Stimulated activated CD8-positive, alpha-beta memory T cell treated with anti-CD3 and anti-CD28 coated beads, Interleukin-7, amount 100 ng/mL, for 1 hour (primary cell): ENCODE data around the gene CD79B.

Experiments
- DNase-seq, 2 donors: peaks; one replicate each; pipeline ENCODE4 v3.0.0-alpha.2; 2020; ENCODE audit warnings: low read depth in 2 of 2

The CD79B gene

GRCh38 chr17:63931981-63932561 lies at the start of gene CD79B:
Gene CD79B (minus strand): TSS chr17:63932331. CDS start chr17:63932261, 70 bp downstream.
- no peak for DNase-seq

GRCh38 chr17:63978272-63979200 lies 46.4 kb upstream of the CD79B start:
- DNase-seq: no peak

DNA sequence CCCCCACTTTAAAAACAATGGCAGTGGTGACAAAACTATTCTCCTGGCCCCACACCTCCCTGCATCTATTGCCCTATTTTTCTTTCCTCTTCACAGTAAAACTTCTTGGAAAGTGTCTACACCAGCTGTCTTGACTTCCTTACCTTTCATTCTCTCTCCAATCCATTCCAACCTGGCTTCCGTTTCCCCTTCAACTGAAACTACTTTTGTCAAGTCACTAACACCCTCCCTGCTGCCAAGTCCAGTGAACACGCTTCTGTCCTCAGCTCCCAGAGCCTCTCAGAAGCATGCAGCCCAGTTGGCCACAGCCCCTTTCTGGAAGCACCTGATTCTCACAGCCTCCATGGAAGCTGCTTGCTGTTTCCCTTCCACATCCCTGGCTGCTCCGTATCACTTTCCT lies 44.6 kb upstream of the CD79B start:
- no peak for DNase-seq

- no peak for DNase-seq
Measured at GRCh38 chr17:63975541-63976092, 43.5 kb upstream of the CD79B start.

DNA sequence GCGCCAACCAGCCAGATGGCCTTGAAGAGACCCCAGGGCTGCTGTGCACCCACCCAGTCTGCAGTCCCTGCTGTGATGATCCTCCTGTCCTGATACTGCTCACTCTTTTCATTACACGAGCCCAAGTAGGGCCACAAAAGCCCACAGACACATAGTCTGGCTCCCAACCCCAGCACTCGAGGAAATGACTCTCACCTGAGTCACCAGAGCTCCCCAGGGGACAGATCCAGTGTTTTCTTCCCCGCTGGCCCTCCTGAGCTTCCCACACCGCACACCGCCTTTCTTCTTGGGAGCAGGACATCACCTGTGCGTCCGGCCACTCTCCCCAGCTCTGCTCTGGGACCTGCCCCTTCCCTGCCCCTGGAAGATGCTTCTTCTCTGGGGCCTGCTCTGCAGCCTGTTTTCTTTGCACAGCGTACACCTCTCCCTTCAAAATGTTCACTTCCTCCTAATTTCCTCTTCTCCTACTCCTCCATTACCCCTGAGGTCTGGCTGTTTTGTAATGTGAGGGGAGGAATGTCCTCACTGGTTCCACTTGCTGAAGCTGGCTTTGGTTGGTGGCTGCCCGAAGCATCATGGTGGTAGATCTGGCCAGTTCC lies 42.6 kb upstream of the CD79B start:
- DNase-seq: no peak

DNA sequence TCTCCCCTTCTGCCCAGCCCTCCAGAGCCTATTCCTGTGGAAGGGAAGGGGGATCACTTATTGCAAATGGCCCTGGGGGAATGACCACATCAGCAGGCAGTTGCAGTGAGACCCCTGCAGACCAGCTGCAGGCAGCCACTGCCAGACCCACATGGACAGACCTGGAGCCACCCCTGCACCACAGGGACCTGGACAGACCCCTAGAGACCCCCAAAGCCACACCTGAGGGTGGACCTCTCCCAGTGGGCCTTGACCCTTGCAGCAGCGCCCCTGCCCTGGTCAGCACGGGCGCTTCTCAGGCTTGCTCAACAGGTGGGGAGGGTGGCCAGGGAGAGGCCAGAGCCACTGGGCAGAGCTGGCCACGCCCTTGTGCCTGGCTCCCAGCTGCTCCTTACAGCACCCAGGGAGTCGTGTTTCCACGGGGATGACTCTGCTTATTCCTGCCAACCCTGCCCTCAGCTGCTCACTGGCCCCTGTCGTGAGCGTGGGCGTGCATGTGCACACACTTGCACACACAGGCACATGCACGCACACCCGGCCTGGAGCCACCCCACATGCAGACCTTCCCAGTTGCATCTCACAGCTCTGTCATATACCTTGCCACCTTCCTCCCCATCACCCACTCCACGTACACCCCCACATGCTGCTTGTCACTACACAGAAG lies 41.9 kb upstream of the CD79B start:
- no peak for DNase-seq

DNA sequence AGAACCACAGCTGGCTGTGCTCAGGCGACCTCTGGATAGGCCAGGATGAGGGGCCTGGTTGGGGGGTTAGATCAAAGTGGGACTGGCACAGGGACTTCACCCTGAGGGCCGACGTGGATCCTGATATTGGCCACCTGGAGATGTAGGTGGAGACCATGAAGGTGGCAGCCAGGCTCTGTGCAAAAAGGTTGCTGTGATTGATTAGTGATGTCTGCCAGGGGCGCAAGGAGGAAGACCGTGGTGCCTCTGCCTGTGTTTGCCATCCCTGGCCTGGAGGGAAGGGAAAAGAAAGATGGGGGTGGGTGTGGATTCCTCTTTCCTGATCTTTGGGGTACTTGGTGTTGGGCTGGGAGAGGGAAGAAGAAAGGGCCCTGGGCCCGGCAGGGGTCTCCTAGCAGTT lies 41.1 kb upstream of the CD79B start:
- no peak for DNase-seq

DNA sequence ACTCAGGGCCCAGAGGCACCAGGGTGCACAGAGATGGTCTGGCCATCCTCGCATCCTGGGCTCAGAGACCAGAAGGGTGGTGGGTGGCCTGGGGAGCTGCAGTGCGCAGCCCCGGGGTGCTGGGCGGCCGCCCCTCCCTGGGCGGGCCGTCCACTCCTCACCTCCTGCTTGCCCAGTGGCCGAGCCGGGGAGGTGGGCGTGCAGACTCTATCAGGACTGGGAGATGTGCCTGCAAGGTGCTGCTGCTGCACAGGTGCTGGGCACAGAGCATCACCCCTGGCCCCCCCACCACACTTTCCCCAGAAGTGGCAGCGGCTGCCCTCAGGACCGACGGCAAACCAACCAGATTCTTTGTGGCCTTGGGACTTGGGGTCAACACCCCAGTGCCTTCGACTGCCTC lies 40.7 kb upstream of the CD79B start, which contains the start of gene SCN4A:
SCN4A (minus strand) TSS at position 123 of the 400 bp plus-strand sequence; CDS start at position 46, 77 bp downstream.
- no peak for DNase-seq

DNA sequence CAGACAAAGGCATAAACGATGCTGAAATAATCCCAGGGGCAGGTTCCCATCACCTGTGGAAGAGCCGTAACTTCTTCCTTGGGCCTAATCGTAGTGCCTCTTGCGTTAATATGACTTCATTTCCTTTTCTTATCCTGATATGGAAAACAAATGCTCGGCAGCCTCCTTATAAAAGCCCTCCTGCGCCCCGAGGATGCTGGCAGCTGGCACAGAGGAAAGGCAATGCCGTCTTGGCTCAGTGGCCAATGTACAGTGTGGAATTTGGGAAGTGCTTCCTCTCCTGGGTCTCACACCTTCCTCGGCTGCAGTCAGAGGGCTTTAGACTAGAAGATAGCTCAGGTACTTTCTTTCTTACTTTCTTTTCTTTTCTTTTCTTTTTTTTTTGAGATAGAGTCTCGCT lies 37.1 kb upstream of the CD79B start:
- DNase-seq: no peak

DNA sequence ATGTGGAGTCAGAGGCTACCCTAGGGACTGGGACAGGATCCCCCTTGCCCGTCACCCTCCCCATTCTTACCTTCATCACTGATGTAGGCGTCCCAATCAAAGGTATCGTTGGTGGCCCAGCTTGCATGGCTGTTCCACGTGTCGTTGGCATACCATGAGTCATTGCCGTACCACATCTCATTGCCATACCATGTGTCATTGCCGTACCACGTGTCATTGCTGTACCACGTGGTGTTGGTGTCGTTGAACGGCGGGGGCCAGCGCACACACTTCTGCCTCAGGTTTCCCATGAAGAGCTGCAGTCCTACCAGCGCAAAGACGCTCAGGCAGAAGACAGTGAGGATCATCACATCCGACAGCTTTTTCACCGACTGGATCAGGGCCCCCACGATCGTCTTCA lies 35.8 kb upstream of the CD79B start:
- no peak for DNase-seq

GRCh38 chr17:63966646-63967264 lies 34.6 kb upstream of the CD79B start:
- no peak for DNase-seq

GRCh38 chr17:63963123-63963522 lies 31.0 kb upstream of the CD79B start:
- DNase-seq: no peak

DNA sequence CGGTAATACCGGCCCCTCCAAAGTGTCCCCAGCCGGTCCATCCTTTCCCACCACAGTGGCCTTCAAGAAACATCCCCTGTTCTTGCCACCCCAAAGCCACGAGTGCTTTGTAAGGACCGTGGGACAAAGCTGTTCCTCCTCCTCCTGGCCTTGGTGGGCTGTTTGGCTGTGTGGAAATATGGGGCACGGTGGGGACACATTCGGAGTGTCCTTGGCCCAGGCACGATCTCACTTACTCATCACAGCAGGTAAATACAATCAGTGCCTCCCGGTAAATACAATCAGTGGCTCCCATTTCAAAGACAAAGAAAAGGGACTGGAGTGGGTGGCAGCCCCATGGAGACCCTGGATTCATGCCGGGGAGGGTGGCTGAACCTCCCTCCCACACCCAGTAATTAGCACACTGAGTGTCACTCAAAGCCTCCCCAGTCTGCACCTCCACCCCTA lies 30.2 kb upstream of the CD79B start:
- no peak for DNase-seq

DNA sequence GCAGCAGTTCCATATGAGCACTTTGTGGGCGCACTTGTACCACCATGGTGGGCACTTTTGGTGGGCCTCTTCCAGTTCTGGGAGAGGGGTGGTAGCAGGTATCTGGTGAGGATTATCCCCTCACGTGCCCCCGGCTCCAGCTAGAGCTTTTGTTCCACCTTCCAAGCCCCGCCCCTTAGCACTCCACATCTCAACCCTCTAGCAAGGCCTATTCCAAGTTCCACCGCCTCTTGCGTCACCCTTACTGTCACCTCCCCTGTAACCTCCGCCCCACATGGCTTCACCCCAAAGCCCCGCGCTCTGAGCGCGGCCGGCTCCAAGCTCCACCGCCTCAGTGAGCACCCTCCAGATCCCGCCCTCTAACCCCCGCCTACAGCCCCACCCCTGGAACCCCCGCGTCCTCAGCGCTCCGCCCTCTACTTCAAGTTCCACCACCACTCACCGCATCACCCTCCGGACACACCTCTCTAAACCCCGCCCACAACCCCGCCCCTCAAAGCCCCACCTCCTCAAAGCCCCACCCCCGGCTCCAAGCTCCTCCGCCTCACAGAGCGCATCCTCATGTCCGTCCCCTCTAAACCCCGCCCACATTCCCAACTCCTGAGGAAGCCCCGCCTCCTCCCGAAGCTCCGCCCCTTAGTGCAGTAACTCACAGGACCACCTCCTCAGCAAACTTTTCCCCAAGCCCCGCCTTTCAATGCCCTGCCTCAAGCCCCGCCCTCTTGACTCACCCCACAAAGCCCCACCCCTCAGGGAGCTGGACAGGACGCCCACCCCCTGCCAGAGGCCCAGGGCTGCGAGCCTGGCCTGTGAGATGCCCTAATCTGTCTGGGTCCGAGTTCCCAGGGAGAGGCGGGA lies 29.5 kb upstream of the CD79B start:
- DNase-seq: no peak

DNA sequence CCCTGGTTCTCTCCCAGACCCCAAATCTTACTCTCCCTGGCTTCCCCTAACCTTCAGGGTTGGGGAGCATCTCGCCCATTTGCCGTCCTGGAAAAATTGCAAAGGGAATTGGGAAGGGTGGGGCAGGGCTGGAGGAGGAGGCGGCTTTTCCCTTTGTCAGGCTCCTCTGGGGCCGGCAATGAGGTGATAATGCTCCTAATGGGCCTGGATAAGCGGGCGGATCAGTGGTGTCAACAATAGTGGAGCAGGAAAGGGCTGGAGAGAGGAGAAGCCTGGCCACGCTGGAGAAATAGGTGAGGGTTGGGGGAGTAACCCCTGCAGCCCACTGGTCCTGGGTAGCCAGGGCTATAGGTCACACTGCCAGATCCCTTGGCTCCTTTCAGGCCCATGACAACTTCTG lies 28.3 kb upstream of the CD79B start:
- DNase-seq: no peak

- DNase-seq: no peak
Measured at GRCh38 chr17:63960006-63960405, 27.9 kb upstream of the CD79B start.

GRCh38 chr17:63956296-63956920 lies 24.3 kb upstream of the CD79B start:
- DNase-seq: no peak

DNA sequence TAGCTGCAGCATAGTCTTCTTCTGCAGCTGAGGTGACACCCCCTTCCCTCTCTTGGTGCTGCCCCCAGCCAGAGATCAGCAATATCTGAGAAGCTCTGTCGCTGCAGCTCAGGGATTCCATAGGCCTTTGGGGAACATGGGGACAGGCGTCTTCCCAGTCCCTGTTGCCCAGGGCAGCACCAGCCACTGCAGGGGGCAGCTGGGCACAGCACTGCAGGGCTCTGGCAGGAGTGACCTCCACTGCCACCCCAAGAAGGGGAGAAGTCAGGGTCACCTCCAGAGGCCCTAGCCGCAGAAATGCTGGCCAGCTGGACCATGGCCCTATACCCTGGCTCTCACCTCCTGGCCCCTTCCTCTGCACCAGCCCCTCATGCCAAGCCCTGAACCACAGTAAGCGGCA lies 23.7 kb upstream of the CD79B start:
- DNase-seq: no peak

DNA sequence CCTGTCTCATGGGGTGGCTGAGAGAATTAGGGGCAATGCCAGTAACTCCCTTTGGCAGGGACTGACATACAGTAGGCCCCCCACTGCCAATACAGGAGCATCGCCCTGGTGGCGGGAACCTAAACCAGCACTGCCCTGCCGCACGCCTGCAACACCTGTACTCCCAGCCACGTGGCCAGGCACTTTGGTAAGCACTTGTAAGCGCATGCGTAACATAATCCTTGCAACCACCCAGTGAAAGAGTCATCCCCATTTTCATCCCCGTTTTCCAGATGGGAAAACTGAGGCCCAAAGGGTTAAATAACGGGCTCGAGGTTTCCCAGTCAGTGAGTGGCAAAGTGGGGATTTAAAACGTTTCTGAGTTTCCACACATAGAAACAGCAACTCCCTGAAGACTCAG lies 23.1 kb upstream of the CD79B start:
- DNase-seq: no peak
